Smooth muscle cell of the pulmonary artery (primary cell): ENCODE measurements around the gene RSRC2. TPM values are rescaled to one million over a fixed set of nuclear protein-coding genes. Genes with fewer than 3 reads are reported as not detected.

ENCODE experiments used
- total RNA-seq: library from RNA; depleted of rRNA; stranded (reverse); fragments of >200 nt; gene quantifications from 2 replicates; pipeline ENCODE4 v1.2.3, GENCODE V29; 2014

The RSRC2 gene
- total RNA-seq: 27.7 and 30.2 TPM in 2 replicates

GRCh38 chr12:122526683-122527477 lies at the start of gene RSRC2, which contains the start of gene KNTC1:
Gene RSRC2 (minus strand): TSS chr12:122526936. CDS start chr12:122526853, 83 bp downstream.
Gene KNTC1 (plus strand): TSS chr12:122527249. CDS start chr12:122530064, 2,815 bp downstream.

GRCh38 chr12:122500685-122501488 lies 25.8 kb downstream of the RSRC2 start, which contains the start of gene ZCCHC8:
Gene ZCCHC8 (minus strand): TSS chr12:122500932. CDS start chr12:122500840, 92 bp downstream.

Other genes with a start within 250 kb of the RSRC2 start
- gene CLIP1, start 104.3 kb downstream of the RSRC2 start, total RNA-seq: 63.5 and 85.5 TPM in 2 replicates
- 11.6 and 11.9 TPM in 2 replicates for gene ZCCHC8, start 26.0 kb downstream of the RSRC2 start, total RNA-seq
- 10.5 and 12.1 TPM in 2 replicates for gene KNTC1, start 313 bp upstream of the RSRC2 start, total RNA-seq
- not detected in 2 replicates for gene HCAR2, start 176.4 kb upstream of the RSRC2 start, total RNA-seq
- not detected in 2 replicates for gene HCAR3, start 189.9 kb upstream of the RSRC2 start, total RNA-seq
- 0.17 and 0.85 TPM in 2 replicates for gene HCAR1, start 203.9 kb upstream of the RSRC2 start, total RNA-seq
- 26.3 and 28.7 TPM in 2 replicates for gene DENR, start 225.9 kb upstream of the RSRC2 start, total RNA-seq
- gene CCDC62, start 247.6 kb upstream of the RSRC2 start, total RNA-seq: 0.40 and 0.65 TPM in 2 replicates